Keratinocyte (primary cell): ENCODE measurements around the gene TFG. TPM values are rescaled to one million over a fixed set of nuclear protein-coding genes. Genes with fewer than 3 reads are reported as not detected.

Experiments
- DNase-seq: peaks from one replicate; pipeline ENCODE4 v3.0.0-alpha.2; 2011; ENCODE audit warnings: low read depth, missing footprints, low spot score
- FAIRE-seq: peaks from 2 replicates; lab custom pipeline; 2011; peaks lifted over from hg19 to GRCh38; lab: Jason Lieb, UNC
- H2AFZ ChIP-seq: 2 replicates; pipeline ENCODE4 v1.6.0; 2012; ENCODE audit warnings: low read length, control low read depth, inconsistent platforms; ENCODE audit not compliant: control insufficient read depth
- H3K27ac ChIP-seq: 2 replicates; pipeline ENCODE4 v1.5.1; 2011; ENCODE audit warnings: low read length; ENCODE audit not compliant: control insufficient read depth, insufficient read depth
- H3K27me3 ChIP-seq: 3 replicates; pipeline ENCODE4 v1.6.0; 2011; ENCODE audit warnings: low read length; ENCODE audit not compliant: control insufficient read depth, insufficient read depth; ENCODE audit errors: extremely low read depth
- H3K36me3 ChIP-seq, 2 experiments: 2 replicates in 1 of 2; 3 replicates in 1 of 2; pipeline ENCODE4 v1.5.1; 2011; ENCODE audit warnings: low read length in 2 of 2, mild to moderate bottlenecking in 1 of 2; ENCODE audit not compliant: control insufficient read depth in 2 of 2, insufficient read depth in 2 of 2; ENCODE audit errors: extremely low read depth in 1 of 2
- H3K4me1 ChIP-seq: 3 replicates; pipeline ENCODE4 v1.5.1; 2011; ENCODE audit warnings: low read length; ENCODE audit not compliant: control insufficient read depth, insufficient read depth; ENCODE audit errors: extremely low read depth
- H3K4me2 ChIP-seq: 3 replicates; pipeline ENCODE4 v1.6.0; 2011; ENCODE audit warnings: low read depth, low read length; ENCODE audit not compliant: control insufficient read depth, insufficient read depth; ENCODE audit errors: extremely low read depth
- H3K4me3 ChIP-seq, 3 experiments: fragments of 200-600 bp in 1 of 3; sonication (generic) in 1 of 3; 2 replicates in 2 of 3; 3 replicates in 1 of 3; pipeline ENCODE4 v1.5.1; 2011 to 2016; ENCODE audit warnings: low read length in 3 of 3, mild to moderate bottlenecking in 3 of 3, control low read depth in 2 of 3, inconsistent platforms in 1 of 3, low read depth in 1 of 3, mixed read lengths in 1 of 3, mixed run types in 1 of 3, moderate library complexity in 1 of 3; ENCODE audit not compliant: control insufficient read depth in 2 of 3, insufficient read depth in 2 of 3; ENCODE audit errors: extremely low read depth in 1 of 3
- H3K79me2 ChIP-seq: 2 replicates; pipeline ENCODE4 v1.6.0; 2012; ENCODE audit warnings: low read length; ENCODE audit not compliant: control insufficient read depth, insufficient read depth
- H3K9ac ChIP-seq: 3 replicates; pipeline ENCODE4 v1.6.0; 2011; ENCODE audit warnings: low read length; ENCODE audit not compliant: control insufficient read depth, insufficient read depth; ENCODE audit errors: extremely low read depth
- H3K9me1 ChIP-seq: 3 replicates; pipeline ENCODE4 v1.6.0; 2011; ENCODE audit warnings: low read length; ENCODE audit not compliant: control insufficient read depth, insufficient read depth; ENCODE audit errors: extremely low read depth
- H3K9me3 ChIP-seq: 2 replicates; pipeline ENCODE4 v1.5.1; 2012; ENCODE audit warnings: low read depth, low read length; ENCODE audit not compliant: control insufficient read depth
- H4K20me1 ChIP-seq: 3 replicates; pipeline ENCODE4 v1.6.0; 2011; ENCODE audit warnings: low read length; ENCODE audit not compliant: control insufficient read depth, insufficient read depth; ENCODE audit errors: extremely low read depth
- EZH2 ChIP-seq: IDR thresholded peaks from one replicate; pipeline ENCODE4 v1.6.1; 2012; ENCODE audit warnings: inconsistent platforms, mild to moderate bottlenecking, low read length, moderate library complexity
- dilution Hi-C: fragments of 300-500 bp; cut with MboI; formaldehyde crosslinking; loops from one replicate; pipeline ENCODE4 v1.7.0; 2020; ENCODE audit warnings: low sequenced_read_pairs; ENCODE audit not compliant: extremely low pct_ligation_motif_present
- polyA plus RNA-seq, 5 experiments: library from polyadenylated mRNA; depleted of rRNA in 3 of 5; stranded (reverse) in 3 of 5; stranded (forward) in 1 of 5; unstranded in 1 of 5; fragments of >200 nt; gene quantifications; 1 replicate in 1 of 5; 2 replicates in 3 of 5; 3 replicates in 1 of 5; pipeline versions ENCODE4 v1.2.1 to v1.2.3, GENCODE V29; 2011 to 2012; ENCODE audit warnings: missing spikeins in 2 of 5, low read depth in 1 of 5, low replicate concordance in 1 of 5
- TF ChIP-seq, protein P1 (sequence below), 3 experiments: IDR thresholded peaks in 1 of 3; conservative IDR thresholded peaks in 1 of 3; optimal IDR thresholded peaks in 1 of 3; 2 replicates in 2 of 3; 3 replicates in 1 of 3; pipeline versions ENCODE3 to v1.5.1; 2011; ENCODE audit warnings: low read length in 3 of 3, mild to moderate bottlenecking in 3 of 3, moderate library complexity in 2 of 3, control low read depth in 1 of 3, inconsistent platforms in 1 of 3; ENCODE audit not compliant: insufficient read depth in 2 of 3; ENCODE audit errors: extremely low read depth in 1 of 3

TFG gene
- polyA plus RNA-seq, 1 donor (not counting 4 experiments of a cell fraction or from before 2014, with no cell fraction given), result 177 TPM

DNA sequence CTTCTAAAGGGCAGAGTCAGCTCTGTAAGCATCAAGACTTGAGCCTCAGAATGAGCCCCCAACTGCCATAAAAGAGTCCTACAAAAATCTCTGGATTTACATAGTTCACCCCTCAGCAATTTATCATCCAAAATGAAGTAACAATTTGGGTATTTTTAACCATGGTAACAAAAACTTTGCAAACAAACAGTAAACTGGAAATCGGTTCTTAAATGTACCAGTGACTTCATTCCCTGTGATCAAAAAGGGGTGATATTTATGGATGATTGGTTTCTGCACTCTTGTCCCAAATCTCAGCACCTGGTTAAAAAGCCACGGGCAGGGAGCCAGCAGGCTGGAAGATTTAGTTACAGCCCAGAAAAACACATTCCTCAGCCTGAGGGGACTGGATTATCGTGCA is 73.6 kb downstream of the TFG start:
- no peak overlapping the region for H2AFZ ChIP-seq
- H3K9me3 ChIP-seq, result no peaks in the 10 kb centered on the region
- TF ChIP-seq EZH2, result no peak
- TF ChIP-seq, protein P1, sequence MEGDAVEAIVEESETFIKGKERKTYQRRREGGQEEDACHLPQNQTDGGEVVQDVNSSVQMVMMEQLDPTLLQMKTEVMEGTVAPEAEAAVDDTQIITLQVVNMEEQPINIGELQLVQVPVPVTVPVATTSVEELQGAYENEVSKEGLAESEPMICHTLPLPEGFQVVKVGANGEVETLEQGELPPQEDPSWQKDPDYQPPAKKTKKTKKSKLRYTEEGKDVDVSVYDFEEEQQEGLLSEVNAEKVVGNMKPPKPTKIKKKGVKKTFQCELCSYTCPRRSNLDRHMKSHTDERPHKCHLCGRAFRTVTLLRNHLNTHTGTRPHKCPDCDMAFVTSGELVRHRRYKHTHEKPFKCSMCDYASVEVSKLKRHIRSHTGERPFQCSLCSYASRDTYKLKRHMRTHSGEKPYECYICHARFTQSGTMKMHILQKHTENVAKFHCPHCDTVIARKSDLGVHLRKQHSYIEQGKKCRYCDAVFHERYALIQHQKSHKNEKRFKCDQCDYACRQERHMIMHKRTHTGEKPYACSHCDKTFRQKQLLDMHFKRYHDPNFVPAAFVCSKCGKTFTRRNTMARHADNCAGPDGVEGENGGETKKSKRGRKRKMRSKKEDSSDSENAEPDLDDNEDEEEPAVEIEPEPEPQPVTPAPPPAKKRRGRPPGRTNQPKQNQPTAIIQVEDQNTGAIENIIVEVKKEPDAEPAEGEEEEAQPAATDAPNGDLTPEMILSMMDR (optimal IDR thresholded peaks at IDR 0.05 in 1 of 3, IDR thresholded peaks at IDR 0.05 in 1 of 3, conservative IDR thresholded peaks at IDR 0.05 in 1 of 3; ENCODE audit: extremely low read depth in 1 of 3, insufficient read depth in 2 of 3, low read length in 3 of 3), result no peak
- H4K20me1 ChIP-seq, result no peaks in the 10 kb centered on the region
- dilution Hi-C loops, result loop anchor here (25.0 kb wide), 1 partner anchor 104 kb away; no protein-coding TSS in a partner anchor
- H3K4me3 ChIP-seq, result no peak overlapping the region
- H3K9me1 ChIP-seq, result no peaks in the 10 kb centered on the region
- H3K4me2 ChIP-seq, result no peak overlapping the region
- no peaks in the 10 kb centered on the region for H3K36me3 ChIP-seq
- H3K9ac ChIP-seq, result no peak overlapping the region
- no peaks in the 10 kb centered on the region for H3K79me2 ChIP-seq
- no peak overlapping the region for H3K27ac ChIP-seq
- DNase-seq (no peak), FAIRE-seq (no peak)
- H3K4me1 ChIP-seq, result peaks cover 5% of the 10 kb centered on the region
- no peaks in the 10 kb centered on the region for H3K27me3 ChIP-seq

DNA sequence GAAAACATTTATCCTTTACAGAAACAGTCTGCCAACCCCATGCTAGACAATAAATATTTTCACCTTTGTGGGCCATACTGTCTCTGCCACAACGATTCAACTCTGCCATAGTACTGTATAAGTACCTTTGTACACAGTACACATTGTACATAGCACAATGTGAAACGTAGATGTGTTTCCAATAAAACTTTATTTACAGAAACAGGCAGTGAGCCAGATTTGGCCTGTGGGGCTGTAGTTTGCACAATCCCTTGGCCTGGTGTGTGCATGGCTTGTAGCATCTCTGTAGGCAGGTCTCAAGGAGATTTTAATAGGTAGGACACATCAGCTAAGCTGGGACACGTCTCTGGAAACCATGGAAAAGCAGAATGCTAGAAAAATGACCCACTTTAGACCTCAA is 74.3 kb downstream of the TFG start:
- Histone ChIP-seq H3K4me3 (no peak overlapping the region), H3K9me1 (no peaks in the 10 kb centered on the region), H3K9me3 (no peaks in the 10 kb centered on the region), H3K79me2 (no peaks in the 10 kb centered on the region), H3K27ac (no peak overlapping the region), H4K20me1 (no peaks in the 10 kb centered on the region), H3K9ac (no peak overlapping the region), H3K4me1 (peaks cover 5% of the 10 kb centered on the region), H3K27me3 (no peaks in the 10 kb centered on the region), H2AFZ (no peak overlapping the region), H3K36me3 (no peaks in the 10 kb centered on the region), H3K4me2 (no peak overlapping the region)
- no peak for FAIRE-seq
- dilution Hi-C loops, result loop anchor here (25.0 kb wide), 1 partner anchor 104 kb away; no protein-coding TSS in a partner anchor
- no peak for DNase-seq
- TF ChIP-seq EZH2, result no peak
- TF ChIP-seq, protein P1 (optimal IDR thresholded peaks at IDR 0.05 in 1 of 3, IDR thresholded peaks at IDR 0.05 in 1 of 3, conservative IDR thresholded peaks at IDR 0.05 in 1 of 3; ENCODE audit: extremely low read depth in 1 of 3, insufficient read depth in 2 of 3, low read length in 3 of 3), result no peak
